Measurements from ENCODE around the gene GNA12.

- TF ChIP-seq CTCF (IDR thresholded peaks at IDR 0.05; ENCODE audit: borderline replicate concordance, extremely low read depth, low read length, poor library complexity, severe bottlenecking) = no peak
- no peak for TF ChIP-seq EZH2 (IDR thresholded peaks at IDR 0.05; ENCODE audit: borderline replicate concordance, low read depth, low read length, severe bottlenecking)
These were observed 15.8 kb upstream of the GNA12 start for GRCh38 chr7:2859952-2860351.

Measured in DND-41 (cell line).